ENCODE data around the gene CXorf58. TPM values are rescaled to one million over a fixed set of nuclear protein-coding genes. Genes with fewer than 3 reads are reported as not detected.
"Not testable (repeated sequence)": the region's sequence is repeated elsewhere in the genome, so short reads cannot be mapped to it uniquely, and the experiment has no call there.

The CXorf58 gene
- total RNA-seq, 1 donor from 2014 or later: not detected

GRCh38 chrX:23954396-23954795 is 46.6 kb downstream of the CXorf58 start:
- Mint-ChIP-seq H3K36me3 (ENCODE audit: unreplicated experiment) (no peaks in the 10 kb centered on the region), H3K27ac (ENCODE audit: unreplicated experiment) (no peak overlapping the region), H3K4me1 (ENCODE audit: unreplicated experiment) (peaks cover 12% of the 10 kb centered on the region), H3K4me3 (ENCODE audit: unreplicated experiment) (no peak overlapping the region), H3K27me3 (ENCODE audit: unreplicated experiment) (no peaks in the 10 kb centered on the region), H3K9me3 (ENCODE audit: unreplicated experiment) (no peaks in the 10 kb centered on the region)
- no peak for TF ChIP-seq CTCF (IDR thresholded peaks at IDR 0.05)
- no peak for DNase-seq (ENCODE audit: extremely low spot score, unreplicated experiment)

GRCh38 chrX:23959781-23960180 is 52.0 kb downstream of the CXorf58 start:
- H3K27ac Mint-ChIP-seq (ENCODE audit: unreplicated experiment): no peak overlapping the region
- H3K36me3 Mint-ChIP-seq (ENCODE audit: unreplicated experiment): no peaks in the 10 kb centered on the region
- no peaks in the 10 kb centered on the region for H3K9me3 Mint-ChIP-seq (ENCODE audit: unreplicated experiment)
- no peak for TF ChIP-seq CTCF (IDR thresholded peaks at IDR 0.05)
- H3K4me1 Mint-ChIP-seq (ENCODE audit: unreplicated experiment): no peaks in the 10 kb centered on the region
- H3K4me3 Mint-ChIP-seq (ENCODE audit: unreplicated experiment): no peak overlapping the region
- H3K27me3 Mint-ChIP-seq (ENCODE audit: unreplicated experiment): no peaks in the 10 kb centered on the region
- no peak for DNase-seq (ENCODE audit: extremely low spot score, unreplicated experiment)

- no peaks in the 10 kb centered on the region for H3K36me3 Mint-ChIP-seq (ENCODE audit: unreplicated experiment)
- no peaks in the 10 kb centered on the region for H3K9me3 Mint-ChIP-seq (ENCODE audit: unreplicated experiment)
- H3K4me3 Mint-ChIP-seq (ENCODE audit: unreplicated experiment): no peak overlapping the region
- no peak for TF ChIP-seq CTCF (IDR thresholded peaks at IDR 0.05)
- DNase-seq (ENCODE audit: extremely low spot score, unreplicated experiment): peak; percentile 57
- no peaks in the 10 kb centered on the region for H3K4me1 Mint-ChIP-seq (ENCODE audit: unreplicated experiment)
- H3K27ac Mint-ChIP-seq (ENCODE audit: unreplicated experiment): no peak overlapping the region
- no peaks in the 10 kb centered on the region for H3K27me3 Mint-ChIP-seq (ENCODE audit: unreplicated experiment)
Measured at GRCh38 chrX:23964191-23964590, 56.4 kb downstream of the CXorf58 start.

- H3K4me1 Mint-ChIP-seq (ENCODE audit: unreplicated experiment); H3K4me3 Mint-ChIP-seq (ENCODE audit: unreplicated experiment); H3K9me3 Mint-ChIP-seq (ENCODE audit: unreplicated experiment); H3K27me3 Mint-ChIP-seq (ENCODE audit: unreplicated experiment); H3K27ac Mint-ChIP-seq (ENCODE audit: unreplicated experiment); DNase-seq (ENCODE audit: extremely low spot score, unreplicated experiment); H3K36me3 Mint-ChIP-seq (ENCODE audit: unreplicated experiment): not testable (repeated sequence)
Measured at GRCh38 chrX:23965630-23966029, 57.8 kb downstream of the CXorf58 start.

GRCh38 chrX:23978491-23978890 is 70.7 kb downstream of the CXorf58 start:
- H3K4me1 Mint-ChIP-seq (ENCODE audit: unreplicated experiment): peaks cover 24% of the 10 kb centered on the region
- H3K4me3 Mint-ChIP-seq (ENCODE audit: unreplicated experiment): no peak overlapping the region
- no peak for DNase-seq (ENCODE audit: extremely low spot score, unreplicated experiment)
- H3K36me3 Mint-ChIP-seq (ENCODE audit: unreplicated experiment): peaks cover 11% of the 10 kb centered on the region
- no peaks in the 10 kb centered on the region for H3K9me3 Mint-ChIP-seq (ENCODE audit: unreplicated experiment)
- TF ChIP-seq CTCF (IDR thresholded peaks at IDR 0.05): no peak
- H3K27ac Mint-ChIP-seq (ENCODE audit: unreplicated experiment): no peak overlapping the region
- no peaks in the 10 kb centered on the region for H3K27me3 Mint-ChIP-seq (ENCODE audit: unreplicated experiment)

GRCh38 chrX:23980011-23980441 is 72.2 kb downstream of the CXorf58 start:
- TF ChIP-seq CTCF (IDR thresholded peaks at IDR 0.05): no peak
- no peak overlapping the region for H3K4me3 Mint-ChIP-seq (ENCODE audit: unreplicated experiment)
- no peak for DNase-seq (ENCODE audit: extremely low spot score, unreplicated experiment)
- H3K4me1 Mint-ChIP-seq (ENCODE audit: unreplicated experiment): peaks cover 24% of the 10 kb centered on the region
- H3K9me3 Mint-ChIP-seq (ENCODE audit: unreplicated experiment): no peaks in the 10 kb centered on the region
- peaks cover 15% of the 10 kb centered on the region for H3K36me3 Mint-ChIP-seq (ENCODE audit: unreplicated experiment)
- no peaks in the 10 kb centered on the region for H3K27me3 Mint-ChIP-seq (ENCODE audit: unreplicated experiment)
- H3K27ac Mint-ChIP-seq (ENCODE audit: unreplicated experiment): peak overlapping the region; percentile 69

Measured in osteocyte (in vitro differentiated cells).